Activated CD4-positive, CD25-positive, alpha-beta regulatory T cell treated with anti-CD3 and anti-CD28 coated beads, Interleukin-2, amount 50 U/mL, for 24 hours (primary cell): ENCODE results near the gene WNT10A.

Experiments used
- ATAC-seq, 2 donors: fragments of 150-1000 bp; cut with Tn5 transposase; one replicate each; pipeline ENCODE4 v1.10.0; 2021; ENCODE audit warnings: mild to moderate bottlenecking in 1 of 2, moderate library complexity in 1 of 2

The WNT10A gene

DNA sequence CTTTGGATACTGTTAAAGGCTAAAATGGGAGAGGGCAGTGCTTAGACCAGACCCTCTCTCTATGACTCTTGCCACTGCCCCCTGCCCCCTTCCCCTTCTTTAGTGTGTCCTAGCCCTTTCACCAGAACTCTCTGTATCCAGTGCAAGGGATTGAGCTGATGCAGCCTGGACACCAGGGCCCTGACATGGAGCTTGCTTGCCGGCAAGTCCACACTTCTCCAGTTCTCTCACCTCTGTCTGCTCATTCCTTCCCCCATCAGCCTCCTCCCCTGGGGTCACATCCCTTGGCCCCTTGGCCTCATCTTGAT, 22.6 kb upstream of the WNT10A start:
- ATAC-seq = no peak

DNA sequence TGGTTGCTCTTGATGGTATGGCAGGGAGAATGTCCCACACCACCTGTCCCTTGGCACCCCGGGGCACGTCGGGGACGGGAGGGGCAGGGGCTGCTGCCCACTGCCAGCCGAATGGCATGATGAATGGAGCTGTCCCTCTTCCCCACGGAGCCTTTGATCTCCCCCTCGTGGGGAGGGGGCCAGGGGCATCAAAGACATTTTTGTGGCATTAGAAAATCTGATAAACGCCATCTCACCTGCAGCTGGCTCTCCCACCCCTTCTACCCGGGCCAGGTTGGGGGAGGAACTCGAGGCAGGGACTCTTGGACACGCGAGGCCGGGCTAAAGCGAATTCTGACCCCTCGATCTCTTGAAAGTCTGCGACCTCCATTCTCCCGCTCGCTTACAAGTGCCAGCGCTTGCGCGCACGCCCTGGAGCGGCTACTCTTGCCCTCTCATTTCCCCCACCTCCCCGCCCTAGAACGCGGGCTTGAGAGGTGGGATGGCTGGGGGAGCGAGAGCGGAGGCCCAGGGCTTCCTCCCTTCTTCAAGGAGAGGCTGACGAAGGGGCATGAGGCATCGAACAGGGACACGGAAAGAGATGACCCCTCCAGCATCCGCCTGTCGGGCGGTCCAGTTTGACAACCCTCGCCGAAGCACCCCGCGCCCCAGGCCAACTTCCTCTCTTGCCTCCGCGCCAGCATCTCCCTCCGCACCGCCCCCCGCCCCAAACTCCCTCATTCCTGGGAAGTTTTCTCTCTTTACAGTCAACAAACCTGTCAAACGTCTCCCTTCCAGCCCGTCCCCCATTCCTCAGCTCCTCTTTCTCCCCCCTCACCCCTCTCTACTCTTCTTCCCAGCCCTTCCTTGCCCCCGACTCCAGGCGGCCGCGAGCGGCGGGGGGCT, 21.7 kb upstream of the WNT10A start:
- no peak for ATAC-seq

DNA sequence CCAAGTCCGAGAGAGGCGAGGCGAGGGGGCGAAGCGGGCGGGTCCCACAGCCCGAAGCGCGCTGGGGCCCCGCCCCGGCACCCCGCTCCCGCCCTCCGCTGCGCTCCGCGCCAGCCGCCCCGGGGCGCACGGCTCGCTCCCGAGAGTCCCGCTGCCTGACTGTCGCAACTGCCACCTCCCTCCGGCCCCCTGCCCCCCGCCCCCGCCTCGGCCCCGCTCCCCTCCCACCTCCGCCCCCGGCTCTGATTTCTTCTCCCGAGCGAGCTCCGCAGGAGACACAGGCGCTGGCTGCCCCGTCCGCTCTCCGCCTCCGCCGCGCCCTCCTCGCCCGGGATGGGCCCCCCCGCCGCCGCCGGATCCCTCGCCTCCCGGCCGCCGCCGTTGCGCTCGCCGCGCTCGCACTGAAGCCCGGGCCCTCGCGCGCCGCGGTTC, 21.1 kb upstream of the WNT10A start, which contains the start of gene WNT6:
TSS of gene WNT6 (plus strand) at position 250 of the 432 bp plus-strand sequence. CDS start 233 bp downstream, outside the sequence.
- ATAC-seq = no peak

- ATAC-seq = no peak
These were observed 20.4 kb upstream of the WNT10A start for GRCh38 chr2:218859988-218860831.

GRCh38 chr2:218860950-218861381, 19.7 kb upstream of the WNT10A start:
- ATAC-seq = no peak

- no peak for ATAC-seq
These were observed 18.9 kb upstream of the WNT10A start for GRCh38 chr2:218861645-218862318.

- no peak for ATAC-seq
These were observed 17.6 kb upstream of the WNT10A start for GRCh38 chr2:218863021-218863520.

DNA sequence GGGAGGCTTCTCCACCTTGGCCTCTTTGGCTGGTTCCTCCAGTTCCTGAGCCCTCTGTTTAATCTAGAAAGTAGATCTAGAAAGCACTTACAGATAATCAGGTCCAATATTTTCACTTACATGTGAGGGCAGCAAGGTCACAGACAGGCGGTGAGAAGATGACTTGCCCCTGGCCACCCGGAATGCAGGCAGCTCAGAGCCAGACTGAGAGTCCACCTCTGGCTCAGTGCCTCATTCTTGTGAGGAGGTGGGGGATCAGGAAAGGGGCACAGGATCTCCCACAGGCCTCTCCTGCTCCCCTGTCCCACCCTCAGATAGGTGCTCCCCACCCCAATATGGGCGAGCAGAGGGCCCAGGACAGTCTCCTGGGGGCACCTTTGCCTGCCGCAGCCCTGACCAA, 15.3 kb upstream of the WNT10A start:
- no peak for ATAC-seq

DNA sequence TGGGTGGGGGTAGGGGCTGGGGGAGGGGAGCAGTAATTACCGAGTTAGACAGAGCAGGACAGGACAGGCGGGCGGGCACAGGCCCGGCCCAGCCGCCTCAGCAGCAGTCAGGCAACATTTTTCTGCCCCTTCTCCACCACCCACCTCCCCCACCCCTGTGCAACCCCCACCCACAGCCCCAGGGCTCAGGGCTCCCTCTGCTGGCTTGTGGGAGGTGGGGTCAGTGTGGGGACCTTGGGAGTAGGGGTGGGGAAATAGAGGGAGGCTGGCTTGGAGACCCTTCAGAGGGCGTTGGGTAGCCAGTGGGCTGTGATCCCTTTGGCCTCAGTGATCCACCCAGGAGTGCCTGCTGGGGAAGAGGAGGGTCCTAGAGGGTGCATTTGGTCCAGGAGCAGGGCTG, 14.7 kb upstream of the WNT10A start:
- ATAC-seq = no peak

DNA sequence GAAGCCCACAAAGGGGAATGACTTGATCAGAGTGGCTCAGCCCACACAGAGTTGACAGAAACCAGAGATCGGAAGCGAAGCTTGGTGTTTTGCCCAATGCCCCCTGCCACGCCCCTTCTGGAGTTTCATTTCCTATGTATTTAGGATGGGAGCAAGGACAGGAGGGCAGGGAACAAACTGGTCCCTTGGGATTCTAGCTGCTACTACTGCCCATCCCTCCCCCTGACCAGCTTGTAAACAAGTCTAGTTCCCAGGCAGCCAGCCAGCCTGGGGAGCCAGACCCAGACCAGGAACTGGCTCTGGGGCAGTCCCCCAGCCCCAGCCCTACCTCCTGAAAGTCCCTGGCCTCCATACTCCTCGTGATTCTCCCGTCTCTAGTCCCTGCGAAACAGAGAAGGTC, 12.8 kb upstream of the WNT10A start:
- no peak for ATAC-seq

- ATAC-seq = no peak
These were observed 11.6 kb upstream of the WNT10A start for GRCh38 chr2:218869064-218869463.

DNA sequence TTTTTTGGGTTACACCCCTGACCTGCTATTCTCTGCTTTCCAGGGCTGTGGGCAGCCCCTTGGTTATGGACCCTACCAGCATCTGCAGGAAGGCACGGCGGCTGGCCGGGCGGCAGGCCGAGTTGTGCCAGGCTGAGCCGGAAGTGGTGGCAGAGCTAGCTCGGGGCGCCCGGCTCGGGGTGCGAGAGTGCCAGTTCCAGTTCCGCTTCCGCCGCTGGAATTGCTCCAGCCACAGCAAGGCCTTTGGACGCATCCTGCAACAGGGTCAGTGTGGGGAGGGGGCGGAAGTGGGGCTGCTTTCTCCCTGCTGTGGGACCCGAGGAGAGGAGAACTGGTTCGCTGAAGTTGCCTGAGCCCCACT, 9.7 kb upstream of the WNT10A start:
- ATAC-seq = no peak

DNA sequence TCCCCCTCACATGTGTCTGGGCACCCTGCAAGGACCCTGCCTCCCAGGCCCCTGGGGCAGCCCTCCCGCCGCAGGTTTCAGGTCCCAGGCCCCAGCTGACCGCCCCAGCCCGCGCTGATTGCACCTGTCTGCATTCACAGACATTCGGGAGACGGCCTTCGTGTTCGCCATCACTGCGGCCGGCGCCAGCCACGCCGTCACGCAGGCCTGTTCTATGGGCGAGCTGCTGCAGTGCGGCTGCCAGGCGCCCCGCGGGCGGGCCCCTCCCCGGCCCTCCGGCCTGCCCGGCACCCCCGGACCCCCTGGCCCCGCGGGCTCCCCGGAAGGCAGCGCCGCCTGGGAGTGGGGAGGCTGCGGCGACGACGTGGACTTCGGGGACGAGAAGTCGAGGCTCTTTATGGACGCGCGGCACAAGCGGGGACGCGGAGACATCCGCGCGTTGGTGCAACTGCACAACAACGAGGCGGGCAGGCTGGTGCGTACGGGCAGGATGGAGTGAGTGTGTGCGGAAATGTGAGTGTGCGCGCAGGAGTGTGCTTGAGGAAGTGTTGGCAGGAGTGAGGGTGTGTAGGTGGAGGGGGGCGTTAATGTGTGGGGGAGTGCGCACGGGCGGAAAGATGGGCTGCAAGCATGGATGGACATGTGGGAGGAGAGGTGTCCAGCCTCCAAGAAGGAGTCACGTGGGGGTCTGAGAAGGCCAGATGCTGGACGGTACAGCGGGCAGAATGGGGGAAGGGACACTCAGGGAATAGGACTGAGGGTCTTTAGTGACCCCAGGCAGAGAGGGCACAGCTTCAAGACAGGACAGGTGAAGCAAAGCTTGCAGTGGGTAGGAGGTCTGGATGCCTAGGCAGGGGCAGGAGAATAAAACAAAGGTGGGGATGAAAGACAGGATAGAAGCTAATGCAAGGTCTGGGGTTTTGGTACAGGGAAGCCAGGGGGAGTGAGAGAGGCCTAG, 9.0 kb upstream of the WNT10A start:
- peak; percentile 29 to 39 for ATAC-seq

DNA sequence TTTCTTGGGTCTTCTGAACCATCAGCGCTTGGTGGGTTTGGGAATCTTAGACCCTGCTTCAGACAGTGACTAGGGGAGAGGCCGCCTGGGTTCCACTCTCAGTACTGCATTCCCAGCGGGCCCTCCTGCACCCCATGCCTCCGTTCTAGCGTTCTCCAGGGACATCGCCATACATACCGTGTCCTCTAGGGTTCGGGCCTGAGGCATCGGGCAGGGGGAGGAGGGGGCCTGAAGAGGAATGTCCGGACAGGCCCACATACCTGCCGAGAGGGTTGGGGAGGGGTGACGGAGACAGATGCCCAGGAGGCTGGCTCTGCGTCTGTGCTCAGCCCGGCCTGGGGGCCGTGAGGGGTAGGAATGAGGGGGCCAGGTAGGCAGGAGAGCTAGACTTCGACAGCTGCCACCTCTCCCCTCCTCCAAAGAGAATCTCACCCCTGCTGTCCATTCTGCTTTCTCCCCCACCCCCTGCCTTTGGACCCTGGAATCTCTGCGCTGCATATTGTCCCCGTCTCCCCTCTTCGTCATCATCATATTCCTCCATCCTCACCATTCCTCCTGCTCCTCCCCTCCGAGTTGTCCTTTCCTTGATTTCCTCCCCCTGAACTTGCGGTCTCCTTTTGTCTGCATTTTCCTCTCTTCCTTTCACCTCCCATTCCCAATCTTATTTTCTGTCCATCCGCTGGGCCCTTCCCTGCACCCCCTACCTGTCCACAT, 7.8 kb upstream of the WNT10A start:
- ATAC-seq = no peak

- peak; percentile 36 for ATAC-seq
These were observed 7.1 kb upstream of the WNT10A start for GRCh38 chr2:218873359-218874194.

GRCh38 chr2:218875692-218876246, 4.9 kb upstream of the WNT10A start:
- no peak for ATAC-seq

DNA sequence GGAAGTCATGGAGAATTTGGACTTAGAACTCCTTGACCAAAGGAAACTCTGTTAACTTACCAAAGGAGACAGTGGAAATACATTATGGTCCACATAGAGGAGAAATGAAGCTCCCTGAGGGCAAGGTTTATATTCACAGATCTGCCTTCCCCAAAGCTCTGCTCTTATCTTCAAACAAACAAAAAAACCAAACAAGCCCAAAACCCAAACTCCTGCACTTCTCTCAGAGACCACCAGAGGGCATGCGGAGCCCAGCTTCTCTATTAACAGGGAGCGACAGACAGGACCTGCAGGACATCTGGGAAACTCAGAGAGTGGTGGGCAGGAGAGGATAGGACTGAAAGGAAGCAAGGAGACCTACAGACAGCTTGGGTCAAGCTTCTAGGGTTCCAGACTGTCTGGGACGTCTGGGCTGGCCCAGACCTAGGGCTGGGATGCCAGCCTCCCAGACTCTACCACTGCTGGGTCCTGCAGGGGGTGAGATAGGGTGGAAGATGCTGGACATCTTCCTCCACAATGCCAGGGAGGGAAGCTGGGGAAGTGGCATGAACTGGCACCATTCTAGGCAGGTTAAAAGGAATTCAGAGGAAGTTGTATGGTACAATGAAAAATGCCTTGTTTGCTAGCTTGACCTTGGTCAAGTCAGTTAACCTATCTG, 4.0 kb upstream of the WNT10A start:
- ATAC-seq = no peak

- ATAC-seq = no peak
These were observed 3.3 kb upstream of the WNT10A start for GRCh38 chr2:218877331-218877730.

GRCh38 chr2:218877891-218878290, 2.8 kb upstream of the WNT10A start:
- no peak for ATAC-seq
